ENCODE measurements around the gene EIF3B.

The EIF3B gene

DNA sequence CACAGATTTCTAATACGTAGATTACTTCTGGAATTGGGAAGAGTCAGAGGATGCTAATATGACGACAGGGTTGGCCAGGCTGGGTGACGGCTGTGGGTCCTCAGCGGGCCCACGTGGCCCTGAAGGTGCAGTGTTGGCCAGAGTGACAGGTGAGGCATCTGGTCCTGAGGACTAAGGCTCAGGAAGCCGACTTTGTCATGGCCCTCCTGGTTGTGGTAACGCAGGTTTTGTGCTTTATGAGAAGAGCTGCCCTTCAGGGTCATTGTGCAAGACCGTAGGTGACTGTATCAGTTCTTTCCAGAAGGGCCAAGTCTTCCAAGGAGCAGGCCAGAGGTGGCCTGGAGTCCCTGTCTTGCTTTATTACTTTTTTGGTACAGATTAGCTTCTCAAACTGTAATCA, 2.5 kb downstream of the EIF3B start:
- Histone ChIP-seq H3K79me2 (ENCODE audit: control insufficient read depth, insufficient read depth, low read length) (peaks cover 74% of the 10 kb centered on the region), H3K27ac (ENCODE audit: low read depth, low read length) (no peak overlapping the region), H2AK5ac (ENCODE audit: low read length) (no peak overlapping the region), H3K79me1 (ENCODE audit: low read length) (peaks cover 7% of the 10 kb centered on the region), H2BK5ac (ENCODE audit: low read length) (no peak overlapping the region), H4K8ac (ENCODE audit: low read depth, low read length) (no peak overlapping the region), H3K4ac (ENCODE audit: low read depth, low read length) (no peak overlapping the region), H3K23ac (ENCODE audit: low read length) (no peak overlapping the region), H3K4me2 (ENCODE audit: low read length) (no peak overlapping the region), H3K27me3 (ENCODE audit: insufficient read depth, low read length, poor library complexity) (no peaks in the 10 kb centered on the region), H3K18ac (ENCODE audit: low read length) (no peak overlapping the region), H4K5ac (ENCODE audit: low read length) (no peak overlapping the region), H3K56ac (ENCODE audit: low read length) (peak overlapping the region; percentile 36), H3K4me1 (ENCODE audit: control insufficient read depth, low read depth, low read length) (no peaks in the 10 kb centered on the region), H3K9ac (ENCODE audit: low read length) (no peak overlapping the region), H2BK120ac (ENCODE audit: low read depth, low read length) (no peak overlapping the region), H3K36me3 (ENCODE audit: control insufficient read depth, insufficient read depth, low read length) (peaks cover 9% of the 10 kb centered on the region), H3K4me3 (ENCODE audit: low read length) (no peak overlapping the region), H2BK15ac (replicated peaks; ENCODE audit: low read depth) (no peak overlapping the region)
- no CpG with 5 or more reads among the region's 8 CpGs for WGBS (ENCODE audit: extremely low coverage, insufficient coverage, low lambda C conversion rate)
- no peak for DNase-seq

DNA sequence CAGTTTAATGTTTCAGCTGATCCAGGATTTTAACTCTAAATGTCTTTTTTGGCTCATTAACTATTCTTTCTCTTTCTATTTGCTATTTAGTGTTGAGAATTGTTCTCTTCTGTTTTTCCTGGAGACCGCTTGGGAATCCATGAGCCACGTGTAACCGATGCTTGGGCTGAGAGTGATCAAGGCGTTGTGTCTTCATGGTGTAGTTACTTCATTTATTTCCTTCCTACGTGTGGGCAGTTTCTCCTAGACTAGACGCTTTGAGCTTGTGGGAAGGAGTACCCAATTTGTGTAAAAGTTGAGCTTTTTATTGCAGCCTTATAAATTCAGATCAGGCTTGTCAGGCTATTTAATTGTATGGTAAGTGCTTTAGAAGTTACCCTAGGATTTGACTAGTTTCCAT, 2.9 kb downstream of the EIF3B start:
- H3K36me3 ChIP-seq (ENCODE audit: control insufficient read depth, insufficient read depth, low read length) = peaks cover 12% of the 10 kb centered on the region
- peak overlapping the region; percentile 14 for H3K9ac ChIP-seq (ENCODE audit: low read length)
- no peak overlapping the region for H3K27ac ChIP-seq (ENCODE audit: low read depth, low read length)
- no peak overlapping the region for H3K56ac ChIP-seq (ENCODE audit: low read length)
- no peak overlapping the region for H2BK120ac ChIP-seq (ENCODE audit: low read depth, low read length)
- DNase-seq = no peak
- H4K5ac ChIP-seq (ENCODE audit: low read length) = no peak overlapping the region
- H3K18ac ChIP-seq (ENCODE audit: low read length) = no peak overlapping the region
- no peak overlapping the region for H3K23ac ChIP-seq (ENCODE audit: low read length)
- H3K4me1 ChIP-seq (ENCODE audit: control insufficient read depth, low read depth, low read length) = no peaks in the 10 kb centered on the region
- no peak overlapping the region for H2BK15ac ChIP-seq (replicated peaks; ENCODE audit: low read depth)
- H3K79me1 ChIP-seq (ENCODE audit: low read length) = peaks cover 10% of the 10 kb centered on the region
- no CpG with 5 or more reads among the region's 6 CpGs for WGBS (ENCODE audit: extremely low coverage, insufficient coverage, low lambda C conversion rate)
- H2AK5ac ChIP-seq (ENCODE audit: low read length) = no peak overlapping the region
- H3K4ac ChIP-seq (ENCODE audit: low read depth, low read length) = no peak overlapping the region
- H4K8ac ChIP-seq (ENCODE audit: low read depth, low read length) = no peak overlapping the region
- H3K4me2 ChIP-seq (ENCODE audit: low read length) = no peak overlapping the region
- no peak overlapping the region for H2BK5ac ChIP-seq (ENCODE audit: low read length)
- H3K4me3 ChIP-seq (ENCODE audit: low read length) = no peak overlapping the region
- H3K79me2 ChIP-seq (ENCODE audit: control insufficient read depth, insufficient read depth, low read length) = peaks cover 77% of the 10 kb centered on the region
- no peaks in the 10 kb centered on the region for H3K27me3 ChIP-seq (ENCODE audit: insufficient read depth, low read length, poor library complexity)

DNA sequence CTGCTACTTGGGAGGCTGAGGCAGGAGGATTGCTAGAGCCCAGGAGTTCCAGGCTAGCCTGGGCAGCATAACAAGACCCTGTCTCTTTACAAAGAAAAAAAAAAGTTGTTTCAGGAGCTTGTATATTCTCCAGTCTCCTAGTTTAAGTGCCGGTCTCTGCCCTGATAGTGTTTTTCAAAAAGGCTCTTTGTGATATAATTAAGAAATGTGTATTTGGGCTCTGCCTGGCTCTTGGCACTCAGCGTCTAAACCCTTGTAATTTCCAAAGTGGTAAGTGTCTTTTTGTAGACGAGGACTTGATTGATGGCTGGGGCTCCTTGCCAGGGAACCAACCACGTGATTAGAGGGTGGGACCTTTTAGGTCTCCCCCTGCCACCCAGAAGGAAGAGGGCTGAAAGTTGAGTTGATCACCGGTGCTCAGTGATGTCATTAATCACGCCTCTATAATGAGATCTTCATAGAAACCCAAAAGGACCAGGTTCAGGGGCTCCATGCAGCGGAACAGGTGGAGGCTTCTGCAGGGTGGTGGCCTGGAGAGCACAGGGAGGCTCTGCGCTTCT, 4.4 kb downstream of the EIF3B start:
- H4K5ac ChIP-seq (ENCODE audit: low read length) = no peak overlapping the region
- no CpG with 5 or more reads among the region's 8 CpGs for WGBS (ENCODE audit: extremely low coverage, insufficient coverage, low lambda C conversion rate)
- no peak overlapping the region for H3K4ac ChIP-seq (ENCODE audit: low read depth, low read length)

DNA sequence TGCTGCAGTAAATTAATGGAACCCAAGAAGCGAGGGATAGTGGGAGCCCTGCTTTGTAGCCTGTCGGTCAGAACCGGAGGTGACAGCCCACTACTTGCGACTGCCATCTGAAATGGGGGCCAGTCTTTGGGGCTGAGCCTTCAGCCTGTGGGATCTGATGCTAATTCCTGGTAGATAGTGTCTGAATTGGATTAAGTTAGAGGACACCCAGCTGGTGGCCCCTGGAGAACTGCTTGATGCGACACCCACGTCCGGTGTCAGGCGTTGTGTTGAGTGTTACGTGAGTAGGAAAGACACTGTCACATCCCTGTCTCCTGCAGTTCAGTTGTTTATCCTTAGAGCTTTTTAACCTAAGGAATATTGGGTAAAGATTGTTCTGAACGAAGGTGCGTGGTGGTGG, 5.0 kb downstream of the EIF3B start:
- no peaks in the 10 kb centered on the region for H3K27me3 ChIP-seq (ENCODE audit: insufficient read depth, low read length, poor library complexity)
- H3K23ac ChIP-seq (ENCODE audit: low read length) = no peak overlapping the region
- peaks cover 70% of the 10 kb centered on the region for H3K79me2 ChIP-seq (ENCODE audit: control insufficient read depth, insufficient read depth, low read length)
- H4K5ac ChIP-seq (ENCODE audit: low read length) = no peak overlapping the region
- H3K4me1 ChIP-seq (ENCODE audit: control insufficient read depth, low read depth, low read length) = no peaks in the 10 kb centered on the region
- no peak overlapping the region for H3K18ac ChIP-seq (ENCODE audit: low read length)
- H3K4me2 ChIP-seq (ENCODE audit: low read length) = no peak overlapping the region
- H2AK5ac ChIP-seq (ENCODE audit: low read length) = no peak overlapping the region
- no peak overlapping the region for H2BK5ac ChIP-seq (ENCODE audit: low read length)
- no peak overlapping the region for H3K4me3 ChIP-seq (ENCODE audit: low read length)
- no peak overlapping the region for H2BK120ac ChIP-seq (ENCODE audit: low read depth, low read length)
- no CpG with 5 or more reads among the region's 11 CpGs for WGBS (ENCODE audit: extremely low coverage, insufficient coverage, low lambda C conversion rate)
- H3K4ac ChIP-seq (ENCODE audit: low read depth, low read length) = no peak overlapping the region
- H3K9ac ChIP-seq (ENCODE audit: low read length) = no peak overlapping the region
- no peak overlapping the region for H3K27ac ChIP-seq (ENCODE audit: low read depth, low read length)
- H3K79me1 ChIP-seq (ENCODE audit: low read length) = peaks cover 8% of the 10 kb centered on the region
- peaks cover 22% of the 10 kb centered on the region for H3K36me3 ChIP-seq (ENCODE audit: control insufficient read depth, insufficient read depth, low read length)
- H4K8ac ChIP-seq (ENCODE audit: low read depth, low read length) = no peak overlapping the region
- peak; percentile 18 for DNase-seq
- H3K56ac ChIP-seq (ENCODE audit: low read length) = no peak overlapping the region
- no peak overlapping the region for H2BK15ac ChIP-seq (replicated peaks; ENCODE audit: low read depth)

More for the DNA sequence above, 4.4 kb downstream of the EIF3B start:
- H3K9ac ChIP-seq (ENCODE audit: low read length) = no peak overlapping the region
- H3K4me1 ChIP-seq (ENCODE audit: control insufficient read depth, low read depth, low read length) = no peaks in the 10 kb centered on the region
- no peak overlapping the region for H2BK5ac ChIP-seq (ENCODE audit: low read length)
- no peak overlapping the region for H2BK120ac ChIP-seq (ENCODE audit: low read depth, low read length)
- H3K18ac ChIP-seq (ENCODE audit: low read length) = no peak overlapping the region
- no peak overlapping the region for H2BK15ac ChIP-seq (replicated peaks; ENCODE audit: low read depth)
- no peak overlapping the region for H3K27ac ChIP-seq (ENCODE audit: low read depth, low read length)
- peaks cover 8% of the 10 kb centered on the region for H3K79me1 ChIP-seq (ENCODE audit: low read length)
- no peak overlapping the region for H3K4me2 ChIP-seq (ENCODE audit: low read length)
- no peak overlapping the region for H3K56ac ChIP-seq (ENCODE audit: low read length)
- no peak overlapping the region for H4K8ac ChIP-seq (ENCODE audit: low read depth, low read length)
- H3K36me3 ChIP-seq (ENCODE audit: control insufficient read depth, insufficient read depth, low read length) = peaks cover 19% of the 10 kb centered on the region
- no peak for DNase-seq
- peaks cover 70% of the 10 kb centered on the region for H3K79me2 ChIP-seq (ENCODE audit: control insufficient read depth, insufficient read depth, low read length)
- H3K4me3 ChIP-seq (ENCODE audit: low read length) = no peak overlapping the region
- no peak overlapping the region for H3K23ac ChIP-seq (ENCODE audit: low read length)
- no peak overlapping the region for H2AK5ac ChIP-seq (ENCODE audit: low read length)
- H3K27me3 ChIP-seq (ENCODE audit: insufficient read depth, low read length, poor library complexity) = no peaks in the 10 kb centered on the region

DNA sequence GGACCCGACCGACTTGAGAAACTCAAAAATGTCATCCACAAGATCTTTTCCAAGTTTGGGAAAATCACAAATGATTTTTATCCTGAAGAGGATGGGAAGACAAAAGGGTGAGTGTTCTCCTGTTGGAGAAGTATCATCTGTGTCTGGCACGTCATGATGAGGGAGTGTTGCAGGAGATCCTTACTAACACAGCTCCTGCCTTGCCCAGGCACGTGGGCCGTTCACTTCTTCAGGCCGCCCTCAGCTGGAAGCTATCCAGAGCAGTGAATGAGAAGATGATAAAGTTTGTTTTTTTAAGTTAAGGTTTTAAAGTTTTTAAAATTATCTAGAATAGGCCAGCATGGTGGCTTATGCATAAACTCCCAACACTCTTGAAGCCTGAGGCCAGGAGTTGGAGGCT, 6.2 kb downstream of the EIF3B start:
- H3K4me2 ChIP-seq (ENCODE audit: low read length) = no peak overlapping the region
- peaks cover 11% of the 10 kb centered on the region for H3K79me1 ChIP-seq (ENCODE audit: low read length)
- H4K5ac ChIP-seq (ENCODE audit: low read length) = no peak overlapping the region
- H2AK5ac ChIP-seq (ENCODE audit: low read length) = no peak overlapping the region
- H3K4me3 ChIP-seq (ENCODE audit: low read length) = no peak overlapping the region
- WGBS (ENCODE audit: extremely low coverage, insufficient coverage, low lambda C conversion rate) = no CpG with 5 or more reads among the region's 6 CpGs
- H3K36me3 ChIP-seq (ENCODE audit: control insufficient read depth, insufficient read depth, low read length) = peaks cover 25% of the 10 kb centered on the region
- H3K9ac ChIP-seq (ENCODE audit: low read length) = no peak overlapping the region
- peaks cover 58% of the 10 kb centered on the region for H3K79me2 ChIP-seq (ENCODE audit: control insufficient read depth, insufficient read depth, low read length)
- H2BK15ac ChIP-seq (replicated peaks; ENCODE audit: low read depth) = no peak overlapping the region
- no peaks in the 10 kb centered on the region for H3K4me1 ChIP-seq (ENCODE audit: control insufficient read depth, low read depth, low read length)
- DNase-seq = no peak
- no peak overlapping the region for H3K4ac ChIP-seq (ENCODE audit: low read depth, low read length)
- H3K27ac ChIP-seq (ENCODE audit: low read depth, low read length) = no peak overlapping the region
- H3K56ac ChIP-seq (ENCODE audit: low read length) = no peak overlapping the region
- H3K18ac ChIP-seq (ENCODE audit: low read length) = no peak overlapping the region
- no peak overlapping the region for H2BK5ac ChIP-seq (ENCODE audit: low read length)
- H3K23ac ChIP-seq (ENCODE audit: low read length) = no peak overlapping the region
- H3K27me3 ChIP-seq (ENCODE audit: insufficient read depth, low read length, poor library complexity) = no peaks in the 10 kb centered on the region
- H4K8ac ChIP-seq (ENCODE audit: low read depth, low read length) = no peak overlapping the region
- H2BK120ac ChIP-seq (ENCODE audit: low read depth, low read length) = no peak overlapping the region

DNA sequence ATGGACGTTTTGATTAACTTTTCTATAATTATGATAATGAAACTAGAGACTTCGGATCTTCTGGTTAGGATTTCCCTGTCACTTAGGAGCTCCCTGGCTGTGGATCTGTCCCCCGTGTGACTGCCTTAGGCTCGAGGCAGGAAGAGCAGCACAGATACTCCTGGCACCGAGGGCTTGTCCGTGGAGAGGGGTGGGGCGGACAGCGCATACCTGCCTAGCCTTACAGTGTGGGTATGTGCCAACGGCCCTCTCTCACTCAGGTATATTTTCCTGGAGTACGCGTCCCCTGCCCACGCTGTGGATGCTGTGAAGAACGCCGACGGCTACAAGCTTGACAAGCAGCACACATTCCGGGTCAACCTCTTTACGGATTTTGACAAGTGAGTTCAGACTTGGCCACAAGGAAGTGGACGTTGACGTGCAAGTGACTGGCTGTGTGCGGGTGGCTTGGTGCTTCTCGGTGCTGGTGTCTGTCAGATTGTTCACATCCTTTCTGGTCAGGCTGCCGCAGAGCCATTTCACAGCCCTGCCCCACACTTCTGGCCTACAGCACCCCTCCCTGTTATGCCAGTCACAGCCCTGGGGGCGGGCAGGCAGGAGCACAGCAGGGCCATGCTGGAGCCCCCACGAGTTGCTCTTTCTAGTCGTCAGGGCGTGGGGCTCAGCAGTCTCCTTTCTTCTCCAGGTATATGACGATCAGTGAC, 7.9 kb downstream of the EIF3B start:
- peaks cover 13% of the 10 kb centered on the region for H3K79me1 ChIP-seq (ENCODE audit: low read length)
- H3K9ac ChIP-seq (ENCODE audit: low read length) = no peak overlapping the region
- WGBS (ENCODE audit: extremely low coverage, insufficient coverage, low lambda C conversion rate) = no CpG with 5 or more reads among the region's 27 CpGs
- H3K4ac ChIP-seq (ENCODE audit: low read depth, low read length) = no peak overlapping the region
- no peak overlapping the region for H3K56ac ChIP-seq (ENCODE audit: low read length)
- no peak overlapping the region for H3K18ac ChIP-seq (ENCODE audit: low read length)
- no peak for DNase-seq
- H3K4me3 ChIP-seq (ENCODE audit: low read length) = no peak overlapping the region
- H3K4me2 ChIP-seq (ENCODE audit: low read length) = no peak overlapping the region
- no peak overlapping the region for H3K27ac ChIP-seq (ENCODE audit: low read depth, low read length)
- no peak overlapping the region for H2AK5ac ChIP-seq (ENCODE audit: low read length)
- H4K8ac ChIP-seq (ENCODE audit: low read depth, low read length) = no peak overlapping the region
- H3K23ac ChIP-seq (ENCODE audit: low read length) = no peak overlapping the region
- peaks cover 42% of the 10 kb centered on the region for H3K79me2 ChIP-seq (ENCODE audit: control insufficient read depth, insufficient read depth, low read length)
- H4K5ac ChIP-seq (ENCODE audit: low read length) = no peak overlapping the region
- no peak overlapping the region for H2BK5ac ChIP-seq (ENCODE audit: low read length)
- H3K4me1 ChIP-seq (ENCODE audit: control insufficient read depth, low read depth, low read length) = no peaks in the 10 kb centered on the region
- no peak overlapping the region for H2BK120ac ChIP-seq (ENCODE audit: low read depth, low read length)
- H2BK15ac ChIP-seq (replicated peaks; ENCODE audit: low read depth) = no peak overlapping the region
- H3K27me3 ChIP-seq (ENCODE audit: insufficient read depth, low read length, poor library complexity) = no peaks in the 10 kb centered on the region
- H3K36me3 ChIP-seq (ENCODE audit: control insufficient read depth, insufficient read depth, low read length) = peaks cover 30% of the 10 kb centered on the region
